HepG2 (cell line): ENCODE measurements around the gene DBNDD2. TPM values are rescaled to one million over a fixed set of nuclear protein-coding genes. Genes with fewer than 3 reads are reported as not detected.

Experiments
- ATF4 ChIP-seq, 2 experiments: fragments of 450-650 bp in 1 of 2; sonication (generic) in 1 of 2; formaldehyde crosslinking; IDR thresholded peaks; 2 replicates each; pipeline versions ENCODE4 v1.5.0 to v1.8.0; 2020 to 2022; ENCODE audit warnings: mild to moderate bottlenecking in 1 of 2, missing genetic modification reagents in 1 of 2
- CBX5 ChIP-seq: sonication (generic); formaldehyde crosslinking; IDR thresholded peaks from 2 replicates; pipeline ENCODE4 v1.4.0; 2020; ENCODE audit warnings: missing genetic modification reagents, borderline replicate concordance
- ETV5 ChIP-seq: IDR thresholded peaks from 2 replicates; pipeline ENCODE4 v1.6.1; 2018; ENCODE audit warnings: missing biosample characterization, missing genetic modification reagents, inconsistent platforms, borderline replicate concordance
- HOXA7 ChIP-seq: sonication (generic); formaldehyde crosslinking; IDR thresholded peaks from 2 replicates; pipeline ENCODE4 v1.8.1; 2022; ENCODE audit warnings: mild to moderate bottlenecking, missing genetic modification reagents, moderate library complexity
- HOXA9 ChIP-seq: sonication (generic); formaldehyde crosslinking; IDR thresholded peaks from 2 replicates; pipeline ENCODE4 v1.8.1; 2022; ENCODE audit warnings: missing genetic modification reagents, mild to moderate bottlenecking, moderate library complexity, borderline replicate concordance
- JUNB ChIP-seq: sonication (generic); formaldehyde crosslinking; IDR thresholded peaks from 2 replicates; pipeline ENCODE4 v1.8.0; 2022; ENCODE audit warnings: missing genetic modification reagents, mild to moderate bottlenecking, borderline replicate concordance
- LBX2 ChIP-seq: sonication (generic); formaldehyde crosslinking; IDR thresholded peaks from 2 replicates; pipeline ENCODE4 v1.5.0; 2020; ENCODE audit warnings: missing genetic modification reagents, mild to moderate bottlenecking, borderline replicate concordance
- MYNN ChIP-seq: sonication (generic); formaldehyde crosslinking; IDR thresholded peaks from 2 replicates; pipeline ENCODE4 v1.4.0; 2020; ENCODE audit warnings: mild to moderate bottlenecking, low read depth, missing genetic modification reagents
- MZF1 ChIP-seq: sonication (generic); formaldehyde crosslinking; IDR thresholded peaks from 2 replicates; pipeline ENCODE4 v1.8.1; 2023; ENCODE audit warnings: mild to moderate bottlenecking, missing genetic modification reagents, borderline replicate concordance
- NKX3-1 ChIP-seq: sonication (generic); formaldehyde crosslinking; IDR thresholded peaks from 2 replicates; pipeline ENCODE4 v1.5.0; 2020; ENCODE audit warnings: missing genetic modification reagents
- PCBP1 ChIP-seq: fragments of 200-400 bp; formaldehyde crosslinking; IDR thresholded peaks from 2 replicates; pipeline ENCODE4 v1.6.1; 2017; ENCODE audit warnings: mild to moderate bottlenecking, low read depth, low read length, borderline replicate concordance
- RAD21 ChIP-seq: fragments of 450-650 bp; formaldehyde crosslinking; IDR thresholded peaks from 2 replicates; pipeline ENCODE4 v1.5.0; 2020; ENCODE audit warnings: mild to moderate bottlenecking
- SIN3A ChIP-seq: IDR thresholded peaks from 2 replicates; pipeline ENCODE4 v1.6.1; 2011; ENCODE audit warnings: low read depth, mild to moderate bottlenecking, control low read depth, low read length, borderline replicate concordance
- SKIL ChIP-seq: sonication (generic); formaldehyde crosslinking; IDR thresholded peaks from 2 replicates; pipeline ENCODE4 v1.8.0; 2022; ENCODE audit warnings: missing genetic modification reagents, mild to moderate bottlenecking, moderate library complexity, borderline replicate concordance
- ZEB1 ChIP-seq: IDR thresholded peaks from 2 replicates; pipeline ENCODE4 v1.6.1; 2012; ENCODE audit warnings: mild to moderate bottlenecking, low read depth, inconsistent platforms; ENCODE audit not compliant: insufficient replicate concordance
- ZHX1 ChIP-seq: sonication (generic); formaldehyde crosslinking; IDR thresholded peaks from 2 replicates; pipeline ENCODE4 v1.8.1; 2022; ENCODE audit warnings: low read depth, mild to moderate bottlenecking, missing genetic modification reagents
- ZNF280B ChIP-seq: sonication (generic); formaldehyde crosslinking; IDR thresholded peaks from 2 replicates; pipeline ENCODE4 v1.5.0; 2020; ENCODE audit warnings: missing genetic modification reagents, mild to moderate bottlenecking, borderline replicate concordance
- polyA plus RNA-seq, 8 experiments: library from polyadenylated mRNA; depleted of rRNA in 3 of 8; stranded (reverse) in 7 of 8; unstranded in 1 of 8; fragments of >200 nt; fragmentation: Illumina TruSeq in 4 of 8; extraction: Trizol in 4 of 8; gene quantifications; 2 replicates each; pipeline versions ENCODE4 v1.2.1 to v1.2.3, GENCODE V29; 2011 to 2016; ENCODE audit warnings: low read depth in 4 of 8, missing spikeins in 1 of 8, mixed read lengths in 1 of 8; ENCODE audit not compliant: insufficient read depth in 1 of 8
- total RNA-seq, 5 experiments: library from RNA; depleted of rRNA; stranded (reverse); fragments of >200 nt; fragmentation: Illumina TruSeq; extraction: Trizol; gene quantifications; 2 replicates each; pipeline ENCODE4 v1.2.3, GENCODE V29; 2016; ENCODE audit warnings: low read depth in 1 of 5

DBNDD2 gene
- total and polyA plus RNA-seq, 2 of the 13 experiments (the other 11 are each of a cell fraction or from before 2014, with no cell fraction given), result 16.7 to 47.6 TPM

- TF ChIP-seq SIN3A, result peak; percentile 44; the same call in 1 of the 2 replicates
- TF ChIP-seq ZHX1 (CRISPR knock-in tag), result no peak
- 0 out of 2 replicates have a peak, but pooled peaks have one; percentile 46 for TF ChIP-seq ZNF280B
- TF ChIP-seq JUNB (CRISPR knock-in tag), result 0 out of 2 replicates have a peak, but pooled peaks have one; percentile 20
- TF ChIP-seq SKIL (CRISPR knock-in tag), result peak; percentile 52; the same call in 1 of the 2 replicates
- TF ChIP-seq HOXA7 (CRISPR knock-in tag), result 0 out of 2 replicates have a peak, but pooled peaks have one; percentile 3
- no peak for TF ChIP-seq MYNN
- peak; percentile 33; the same call in 1 of the 2 replicates for TF ChIP-seq CBX5
- TF ChIP-seq ZEB1, result no peak
- TF ChIP-seq ETV5 (CRISPR knock-in tag), result peak; percentile 44; the same call in 1 of the 2 replicates
- TF ChIP-seq LBX2 (CRISPR knock-in tag), result 0 out of 2 replicates have a peak, but pooled peaks have one; percentile 70
- TF ChIP-seq NKX3-1 (CRISPR knock-in tag), result 0 out of 2 replicates have a peak, but pooled peaks have one; percentile 40
- peak; percentile 14; the same call in 1 of the 2 replicates for TF ChIP-seq RAD21 (CRISPR knock-in tag)
- TF ChIP-seq ATF4 (CRISPR knock-in tag; IDR thresholded peaks at IDR 0.05), result peak in 1 of 2 experiments; percentile 72; a peak in 1 of 4 replicates
- 0 out of 2 replicates have a peak, but pooled peaks have one; percentile 13 for TF ChIP-seq PCBP1
- no peak for TF ChIP-seq MZF1 (CRISPR knock-in tag)
- TF ChIP-seq HOXA9 (CRISPR knock-in tag), result peak; percentile 95
Measured at GRCh38 chr20:45406260-45407066, 1.6 kb upstream of the DBNDD2 start (continued).
